Omental fat pad (tissue), 4 donors: Measurements from ENCODE around the gene TRIP10. TPM values are rescaled to one million over a fixed set of nuclear protein-coding genes. Genes with fewer than 3 reads are reported as not detected.
"Not testable (repeated sequence)": the region's sequence is repeated elsewhere in the genome, so short reads cannot be mapped to it uniquely, and the experiment has no call there.

Source experiments
- ATAC-seq: fragments of 150-250 bp; one replicate; pipeline ENCODE4 v1.9.1; 2016; ENCODE audit warnings: mild to moderate bottlenecking, moderate library complexity; ENCODE audit not compliant: low FRiP score
- DNase-seq: peaks from one replicate; pipeline ENCODE4 v3.0.0-alpha.2; 2019; ENCODE audit warnings: low spot score
- CTCF ChIP-seq, 3 donors: fragments of 450-650 bp; IDR thresholded peaks; one replicate each; pipeline ENCODE4 v1.5.1; 2016 to 2017; ENCODE audit warnings: antibody characterized with exemption in 3 of 3, mild to moderate bottlenecking in 3 of 3, moderate library complexity in 2 of 3
- total RNA-seq, 4 donors: library from RNA; depleted of rRNA; stranded (reverse); fragments of >200 nt; gene quantifications; one replicate each; pipeline ENCODE4 v1.1.0, GENCODE V29; 2016

Gene TRIP10
- total RNA-seq, 4 donors from 2014 or later, result 42.5 to 110 (median 66.6) TPM

- peak; percentile 83 for DNase-seq
Observed at GRCh38 chr19:6753178-6754031, 13.9 kb downstream of the TRIP10 start.

GRCh38 chr19:6754136-6754535 lies 14.7 kb downstream of the TRIP10 start:
- TF ChIP-seq CTCF (IDR thresholded peaks at IDR 0.05), result no peak
- no peak for DNase-seq
- ATAC-seq, result no peak

More at GRCh38 chr19:6753178-6754031, 13.9 kb downstream of the TRIP10 start:
- no peak for TF ChIP-seq CTCF (IDR thresholded peaks at IDR 0.05)
- ATAC-seq, result peak; percentile 92

- DNase-seq (no peak), ATAC-seq (no peak)
- no peak for TF ChIP-seq CTCF (IDR thresholded peaks at IDR 0.05)
Observed at GRCh38 chr19:6754653-6755463, 15.4 kb downstream of the TRIP10 start.

GRCh38 chr19:6760606-6761005 lies 21.1 kb downstream of the TRIP10 start:
- no peak for TF ChIP-seq CTCF (IDR thresholded peaks at IDR 0.05)
- no peak for DNase-seq
- ATAC-seq, result no peak

GRCh38 chr19:6761053-6761676 lies 21.7 kb downstream of the TRIP10 start:
- DNase-seq, result no peak
- ATAC-seq, result no peak
- no peak for TF ChIP-seq CTCF (IDR thresholded peaks at IDR 0.05)

- not testable (repeated sequence) for DNase-seq, ATAC-seq
Observed at GRCh38 chr19:6762253-6762797, 22.8 kb downstream of the TRIP10 start.
